K562 (cell line): ENCODE results near the gene ABR.

Experiments used
- ARID4B ChIP-seq: sonication (generic); formaldehyde crosslinking; IDR thresholded peaks from 2 replicates; pipeline ENCODE4 v1.8.0; 2022; ENCODE audit warnings: mild to moderate bottlenecking, missing genetic modification reagents
- CAMTA2 ChIP-seq: fragments of 250-450 bp; sonication (Bioruptor Pico); conservative IDR thresholded peaks from 2 replicates; pipeline ENCODE4 v1.5.1; 2022
- HMG20A ChIP-seq: fragments of 450-650 bp; formaldehyde crosslinking; conservative IDR thresholded peaks from 2 replicates; pipeline ENCODE4 v1.4.0; 2020; ENCODE audit warnings: mild to moderate bottlenecking, mixed read lengths
- NCOA2 ChIP-seq, 2 experiments: fragments of 450-650 bp; IDR thresholded peaks; 2 replicates each; pipeline ENCODE4 v1.6.1; 2018; ENCODE audit warnings: mild to moderate bottlenecking in 2 of 2, moderate library complexity in 1 of 2; ENCODE audit not compliant: partially characterized antibody in 2 of 2
- NCOR1 ChIP-seq: fragments of 450-650 bp; IDR thresholded peaks from 2 replicates; pipeline ENCODE4 v1.6.1; 2016; ENCODE audit warnings: mild to moderate bottlenecking, moderate library complexity
- NR1H2 ChIP-seq: sonication (generic); formaldehyde crosslinking; IDR thresholded peaks from 2 replicates; pipeline ENCODE4 v1.4.0; 2020; ENCODE audit warnings: mild to moderate bottlenecking, missing genetic modification reagents
- NRF1 ChIP-seq, 2 experiments: fragments of 450-650 bp; IDR thresholded peaks in 1 of 2; conservative IDR thresholded peaks in 1 of 2; 2 replicates each; pipeline ENCODE4 v1.6.1; 2014; ENCODE audit warnings: mild to moderate bottlenecking in 2 of 2
- RAD21 ChIP-seq, 2 experiments: fragments of 250-450 bp in 1 of 2; fragments of 450-650 bp in 1 of 2; sonication (Bioruptor Pico) in 1 of 2; formaldehyde crosslinking in 1 of 2; IDR thresholded peaks in 1 of 2; conservative IDR thresholded peaks in 1 of 2; 2 replicates each; pipeline versions ENCODE4 v1.4.0 to v1.8.0; 2020 to 2022; ENCODE audit warnings: mild to moderate bottlenecking in 2 of 2, moderate library complexity in 1 of 2
- TEAD4 ChIP-seq, 2 experiments: sonication (generic) in 1 of 2; formaldehyde crosslinking in 1 of 2; IDR thresholded peaks; 2 replicates each; pipeline versions ENCODE4 v1.6.1 to v1.8.0; 2012 to 2022; ENCODE audit warnings: borderline replicate concordance in 1 of 2, inconsistent platforms in 1 of 2, low read length in 1 of 2, mild to moderate bottlenecking in 1 of 2, missing genetic modification reagents in 1 of 2
- ZNF184 ChIP-seq: sonication (generic); formaldehyde crosslinking; IDR thresholded peaks from 2 replicates; pipeline ENCODE4 v1.5.0; 2020; ENCODE audit warnings: missing genetic modification reagents
- TF ChIP-seq, protein P1 (sequence below), 2 experiments: fragments of 450-650 bp; formaldehyde crosslinking in 1 of 2; IDR thresholded peaks; 2 replicates each; pipeline versions ENCODE4 v1.4.0 to v1.6.1; 2014 to 2020; ENCODE audit warnings: mild to moderate bottlenecking in 2 of 2, borderline replicate concordance in 1 of 2, low read depth in 1 of 2
- TF ChIP-seq, protein P2 (sequence below), 3 experiments: IDR thresholded peaks in 2 of 3; conservative IDR thresholded peaks in 1 of 3; 2 replicates each; pipeline ENCODE4 v1.5.1; 2011 to 2012; ENCODE audit warnings: low read length in 3 of 3, mild to moderate bottlenecking in 3 of 3, control low read depth in 2 of 3, improper control_type of control experiment in 1 of 3, inconsistent platforms in 1 of 3, low read depth in 1 of 3, mixed read lengths in 1 of 3, moderate library complexity in 1 of 3; ENCODE audit not compliant: insufficient read depth in 2 of 3

GRCh38 chr17:1091900-1092299, 87.9 kb downstream of the ABR start:
- TF ChIP-seq, protein P1, sequence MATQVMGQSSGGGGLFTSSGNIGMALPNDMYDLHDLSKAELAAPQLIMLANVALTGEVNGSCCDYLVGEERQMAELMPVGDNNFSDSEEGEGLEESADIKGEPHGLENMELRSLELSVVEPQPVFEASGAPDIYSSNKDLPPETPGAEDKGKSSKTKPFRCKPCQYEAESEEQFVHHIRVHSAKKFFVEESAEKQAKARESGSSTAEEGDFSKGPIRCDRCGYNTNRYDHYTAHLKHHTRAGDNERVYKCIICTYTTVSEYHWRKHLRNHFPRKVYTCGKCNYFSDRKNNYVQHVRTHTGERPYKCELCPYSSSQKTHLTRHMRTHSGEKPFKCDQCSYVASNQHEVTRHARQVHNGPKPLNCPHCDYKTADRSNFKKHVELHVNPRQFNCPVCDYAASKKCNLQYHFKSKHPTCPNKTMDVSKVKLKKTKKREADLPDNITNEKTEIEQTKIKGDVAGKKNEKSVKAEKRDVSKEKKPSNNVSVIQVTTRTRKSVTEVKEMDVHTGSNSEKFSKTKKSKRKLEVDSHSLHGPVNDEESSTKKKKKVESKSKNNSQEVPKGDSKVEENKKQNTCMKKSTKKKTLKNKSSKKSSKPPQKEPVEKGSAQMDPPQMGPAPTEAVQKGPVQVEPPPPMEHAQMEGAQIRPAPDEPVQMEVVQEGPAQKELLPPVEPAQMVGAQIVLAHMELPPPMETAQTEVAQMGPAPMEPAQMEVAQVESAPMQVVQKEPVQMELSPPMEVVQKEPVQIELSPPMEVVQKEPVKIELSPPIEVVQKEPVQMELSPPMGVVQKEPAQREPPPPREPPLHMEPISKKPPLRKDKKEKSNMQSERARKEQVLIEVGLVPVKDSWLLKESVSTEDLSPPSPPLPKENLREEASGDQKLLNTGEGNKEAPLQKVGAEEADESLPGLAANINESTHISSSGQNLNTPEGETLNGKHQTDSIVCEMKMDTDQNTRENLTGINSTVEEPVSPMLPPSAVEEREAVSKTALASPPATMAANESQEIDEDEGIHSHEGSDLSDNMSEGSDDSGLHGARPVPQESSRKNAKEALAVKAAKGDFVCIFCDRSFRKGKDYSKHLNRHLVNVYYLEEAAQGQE (IDR thresholded peaks at IDR 0.05; ENCODE audit: borderline replicate concordance), result no peak
- TF ChIP-seq, protein P1 (CRISPR knock-in tag; IDR thresholded peaks at IDR 0.05; ENCODE audit: low read depth), result no peak
- TF ChIP-seq RAD21 (CRISPR knock-in tag; conservative IDR thresholded peaks at IDR 0.05 in 1 of 2, IDR thresholded peaks at IDR 0.05 in 1 of 2), result no peak
- TF ChIP-seq CAMTA2, result no peak
- TF ChIP-seq, protein P2, sequence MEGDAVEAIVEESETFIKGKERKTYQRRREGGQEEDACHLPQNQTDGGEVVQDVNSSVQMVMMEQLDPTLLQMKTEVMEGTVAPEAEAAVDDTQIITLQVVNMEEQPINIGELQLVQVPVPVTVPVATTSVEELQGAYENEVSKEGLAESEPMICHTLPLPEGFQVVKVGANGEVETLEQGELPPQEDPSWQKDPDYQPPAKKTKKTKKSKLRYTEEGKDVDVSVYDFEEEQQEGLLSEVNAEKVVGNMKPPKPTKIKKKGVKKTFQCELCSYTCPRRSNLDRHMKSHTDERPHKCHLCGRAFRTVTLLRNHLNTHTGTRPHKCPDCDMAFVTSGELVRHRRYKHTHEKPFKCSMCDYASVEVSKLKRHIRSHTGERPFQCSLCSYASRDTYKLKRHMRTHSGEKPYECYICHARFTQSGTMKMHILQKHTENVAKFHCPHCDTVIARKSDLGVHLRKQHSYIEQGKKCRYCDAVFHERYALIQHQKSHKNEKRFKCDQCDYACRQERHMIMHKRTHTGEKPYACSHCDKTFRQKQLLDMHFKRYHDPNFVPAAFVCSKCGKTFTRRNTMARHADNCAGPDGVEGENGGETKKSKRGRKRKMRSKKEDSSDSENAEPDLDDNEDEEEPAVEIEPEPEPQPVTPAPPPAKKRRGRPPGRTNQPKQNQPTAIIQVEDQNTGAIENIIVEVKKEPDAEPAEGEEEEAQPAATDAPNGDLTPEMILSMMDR (IDR thresholded peaks at IDR 0.05 in 2 of 3, conservative IDR thresholded peaks at IDR 0.05 in 1 of 3; ENCODE audit: insufficient read depth in 2 of 3, low read depth in 1 of 3, low read length in 3 of 3), result no peak
- no peak for TF ChIP-seq NCOR1
- no peak for TF ChIP-seq ZNF184
- no peak for TF ChIP-seq NR1H2 (CRISPR knock-in tag)
- TF ChIP-seq TEAD4 (IDR thresholded peaks at IDR 0.05; ENCODE audit: low read length), result no peak
- no peak for TF ChIP-seq TEAD4 (CRISPR knock-in tag; IDR thresholded peaks at IDR 0.05; ENCODE audit: borderline replicate concordance)
- TF ChIP-seq ARID4B, result no peak
- no peak for TF ChIP-seq NRF1 (conservative IDR thresholded peaks at IDR 0.05 in 1 of 2, IDR thresholded peaks at IDR 0.05 in 1 of 2)
- no peak for TF ChIP-seq HMG20A
- TF ChIP-seq NCOA2 (IDR thresholded peaks at IDR 0.05; ENCODE audit: partially characterized antibody in 2 of 2), result no peak
